GM12891 (cell line): Measurements from ENCODE around the gene PLEKHA8. TPM values are rescaled to one million over a fixed set of nuclear protein-coding genes. Genes with fewer than 3 reads are reported as not detected.

Experiments
- DNase-seq: peaks from one replicate; pipeline ENCODE4 v3.0.0; 2011; ENCODE audit warnings: low spot score; ENCODE audit not compliant: insufficient read length
- FAIRE-seq: peaks from 2 replicates; lab custom pipeline; 2011; peaks lifted over from hg19 to GRCh38; lab: Jason Lieb, UNC
- PAX5 ChIP-seq: IDR thresholded peaks from 2 replicates; pipeline ENCODE4 v1.6.1; 2011; ENCODE audit warnings: low read length, moderate library complexity, mild to moderate bottlenecking; ENCODE audit not compliant: insufficient read depth, severe bottlenecking
- POLR2A ChIP-seq: IDR thresholded peaks from 2 replicates; pipeline ENCODE4 v1.6.1; 2011; ENCODE audit warnings: low read depth, low read length, control low read depth
- POLR2AphosphoS5 ChIP-seq: IDR thresholded peaks from 2 replicates; pipeline ENCODE4 v1.6.1; 2011; ENCODE audit warnings: low read depth, low read length, control low read depth
- POU2F2 ChIP-seq: IDR thresholded peaks from 2 replicates; pipeline ENCODE4 v1.6.1; 2011; ENCODE audit warnings: low read depth, mild to moderate bottlenecking, control low read depth, low read length, moderate library complexity
- SPI1 ChIP-seq: IDR thresholded peaks from 2 replicates; pipeline ENCODE4 v1.6.1; 2011; ENCODE audit warnings: low read depth, low read length, control low read depth
- TAF1 ChIP-seq: IDR thresholded peaks from 2 replicates; pipeline ENCODE4 v1.6.1; 2011; ENCODE audit warnings: low read depth, low read length, control low read depth
- polyA plus RNA-seq: library from polyadenylated mRNA; unstranded; fragments of >200 nt; gene quantifications from one replicate; pipeline ENCODE4 v1.2.1, GENCODE V29; 2012; ENCODE audit warnings: low read depth, missing spikeins, inconsistent platforms; ENCODE audit not compliant: missing spikeins

PLEKHA8 gene, protein sequence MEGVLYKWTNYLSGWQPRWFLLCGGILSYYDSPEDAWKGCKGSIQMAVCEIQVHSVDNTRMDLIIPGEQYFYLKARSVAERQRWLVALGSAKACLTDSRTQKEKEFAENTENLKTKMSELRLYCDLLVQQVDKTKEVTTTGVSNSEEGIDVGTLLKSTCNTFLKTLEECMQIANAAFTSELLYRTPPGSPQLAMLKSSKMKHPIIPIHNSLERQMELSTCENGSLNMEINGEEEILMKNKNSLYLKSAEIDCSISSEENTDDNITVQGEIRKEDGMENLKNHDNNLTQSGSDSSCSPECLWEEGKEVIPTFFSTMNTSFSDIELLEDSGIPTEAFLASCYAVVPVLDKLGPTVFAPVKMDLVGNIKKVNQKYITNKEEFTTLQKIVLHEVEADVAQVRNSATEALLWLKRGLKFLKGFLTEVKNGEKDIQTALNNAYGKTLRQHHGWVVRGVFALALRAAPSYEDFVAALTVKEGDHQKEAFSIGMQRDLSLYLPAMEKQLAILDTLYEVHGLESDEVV
- polyA plus RNA-seq = 2.5 TPM

GRCh38 chr7:30028216-30028748 lies at the start of gene PLEKHA8:
Gene PLEKHA8, plus strand, starts transcription at chr7:30028412. Its CDS starts 351 bp downstream, at chr7:30028763.
- TF ChIP-seq TAF1 (peak; percentile 53; the same call in 1 of the 2 replicates), PAX5 (peak; percentile 46), POLR2AphosphoS5 (no peak), POU2F2 (peak; percentile 82; the same call in 1 of the 2 replicates), SPI1 (no peak), POLR2A (no peak; the same call in 1 of the 2 replicates)
- DNase-seq (peak; percentile 59), FAIRE-seq (peak; percentile 85)

DNA sequence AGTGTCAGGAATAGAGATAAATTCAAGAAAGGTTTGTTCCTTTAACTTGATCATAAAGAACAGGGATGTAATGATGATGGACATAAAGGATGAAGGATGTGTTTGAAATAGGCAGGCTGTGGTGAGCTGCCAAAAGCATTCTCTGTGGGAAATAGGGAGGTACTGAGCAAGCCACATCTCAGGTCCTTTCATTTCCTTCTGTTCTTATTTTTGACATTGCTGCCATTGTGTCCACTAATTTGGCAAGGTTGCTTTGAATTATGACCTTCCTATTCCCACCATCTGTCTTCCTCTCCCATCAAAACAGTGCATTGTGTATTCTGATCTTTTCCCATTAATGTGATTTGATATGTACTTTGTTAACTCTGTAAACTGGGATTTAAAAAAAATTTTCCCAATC lies 48.1 kb upstream of the PLEKHA8 start:
- DNase-seq (no peak), FAIRE-seq (no peak)
- no peak for TF ChIP-seq SPI1
- no peak for TF ChIP-seq POLR2A
- TF ChIP-seq POU2F2 = no peak
- no peak for TF ChIP-seq TAF1
- TF ChIP-seq PAX5 = no peak
- no peak for TF ChIP-seq POLR2AphosphoS5

DNA sequence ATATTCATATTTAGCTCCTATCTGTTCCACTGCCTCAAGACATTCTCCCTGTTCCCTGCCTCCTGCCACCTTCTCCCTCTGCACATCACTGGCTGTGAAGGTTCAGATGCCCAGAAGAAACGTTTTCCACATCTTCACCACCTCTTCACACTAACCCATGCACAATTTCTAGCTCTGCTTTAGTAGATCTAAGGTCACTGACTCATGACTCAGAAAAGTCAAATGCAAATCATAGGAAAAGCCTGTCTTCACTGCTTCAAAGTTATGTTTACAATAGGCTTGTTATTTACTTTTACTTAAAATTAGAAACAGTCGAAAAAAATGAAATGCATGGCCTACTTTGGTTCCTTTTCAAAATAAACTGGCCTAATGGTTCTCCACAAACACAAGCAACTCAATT lies 41.1 kb upstream of the PLEKHA8 start:
- no peak for DNase-seq
- no peak for TF ChIP-seq PAX5
- no peak for TF ChIP-seq POLR2AphosphoS5
- TF ChIP-seq TAF1 = no peak
- no peak for TF ChIP-seq POU2F2
- TF ChIP-seq POLR2A = no peak
- no peak for TF ChIP-seq SPI1
- no peak for FAIRE-seq

DNA sequence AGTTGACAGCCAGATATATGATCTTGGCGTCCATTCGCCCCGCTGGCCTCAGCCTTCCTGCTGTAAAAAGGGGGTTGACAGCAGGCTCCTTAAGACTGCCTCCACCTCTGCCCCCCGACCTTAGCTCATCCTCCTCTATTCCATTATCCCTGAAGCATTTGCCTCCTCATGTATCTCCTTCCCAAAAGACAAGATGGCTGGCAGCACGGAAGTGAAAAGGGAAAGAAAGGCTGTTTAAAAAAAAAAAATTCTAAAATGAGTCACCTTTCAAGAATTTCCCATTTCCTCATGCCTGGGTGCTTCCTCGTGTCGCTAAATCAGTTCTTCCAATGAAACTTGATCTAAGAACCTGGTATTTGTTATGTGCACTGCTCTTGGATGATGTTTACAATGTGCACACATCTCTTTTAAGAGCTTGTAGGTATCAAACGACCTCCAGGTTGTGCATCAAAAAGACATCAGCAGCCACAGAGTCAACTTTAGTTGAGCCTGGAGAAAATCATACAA lies 40.3 kb upstream of the PLEKHA8 start:
- TF ChIP-seq SPI1 = peak; percentile 65
- TF ChIP-seq POLR2A = no peak
- no peak for TF ChIP-seq PAX5
- no peak for TF ChIP-seq POLR2AphosphoS5
- TF ChIP-seq TAF1 = no peak
- no peak for TF ChIP-seq POU2F2
- DNase-seq (no peak), FAIRE-seq (no peak)

- FAIRE-seq = peak; percentile 90
- DNase-seq = peak; percentile 38
Observed at GRCh38 chr7:29988424-29989256, 39.6 kb upstream of the PLEKHA8 start.

DNA sequence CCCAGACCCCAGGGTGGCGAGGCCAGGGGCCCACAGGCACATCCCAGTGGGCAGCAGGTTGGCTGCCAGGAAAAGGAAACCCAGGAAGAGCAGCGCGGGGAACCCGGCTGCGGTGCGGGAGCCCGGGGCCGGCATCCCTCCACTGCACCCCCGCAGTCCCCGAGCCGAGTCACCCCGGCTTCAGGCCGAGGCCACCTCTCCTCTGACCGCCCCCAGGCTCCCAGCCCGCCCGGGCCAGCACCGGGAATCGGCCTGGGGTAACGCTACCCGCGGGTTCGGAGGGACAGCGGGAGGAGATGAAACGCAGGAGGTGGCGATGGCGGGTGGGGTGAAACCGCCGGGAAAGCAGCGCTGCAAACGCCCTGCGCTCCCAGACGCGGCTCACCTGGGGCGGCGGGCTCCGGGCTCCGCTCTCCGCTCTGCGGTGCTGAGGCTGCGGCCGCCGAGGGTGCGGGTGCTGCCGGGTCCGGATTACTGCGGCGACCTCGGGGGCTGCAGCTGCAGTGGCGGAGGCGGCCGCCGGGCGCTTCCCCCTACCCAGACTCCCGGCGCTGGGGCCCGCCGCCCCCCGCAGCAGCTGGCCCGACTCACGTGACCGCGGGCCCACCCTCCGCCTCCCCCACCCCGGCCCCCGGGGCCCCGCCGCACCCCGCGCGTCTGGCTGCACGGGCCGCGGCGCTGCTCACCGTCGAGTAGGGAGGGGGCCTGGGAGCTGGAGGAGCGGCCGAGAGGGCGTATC lies 38.8 kb upstream of the PLEKHA8 start, which contains the start of gene SCRN1:
Gene SCRN1 (minus strand): TSS at position 545 of the 739 bp plus-strand sequence. CDS start 20,734 bp downstream, outside the sequence.
- no peak for TF ChIP-seq PAX5
- TF ChIP-seq TAF1 = peak; percentile 24; the same call in 1 of the 2 replicates
- DNase-seq = peak; percentile 72
- peak; percentile 48 for FAIRE-seq

More at GRCh38 chr7:29988424-29989256, 39.6 kb upstream of the PLEKHA8 start:
- peak; percentile 65; the same call in 1 of the 2 replicates for TF ChIP-seq POLR2A
- TF ChIP-seq SPI1 = no peak
- peak; percentile 93 for TF ChIP-seq POU2F2
- TF ChIP-seq POLR2AphosphoS5 = no peak; the same call in 1 of the 2 replicates
- no peak for TF ChIP-seq PAX5
- peak; percentile 55; the same call in 1 of the 2 replicates for TF ChIP-seq TAF1

DNA sequence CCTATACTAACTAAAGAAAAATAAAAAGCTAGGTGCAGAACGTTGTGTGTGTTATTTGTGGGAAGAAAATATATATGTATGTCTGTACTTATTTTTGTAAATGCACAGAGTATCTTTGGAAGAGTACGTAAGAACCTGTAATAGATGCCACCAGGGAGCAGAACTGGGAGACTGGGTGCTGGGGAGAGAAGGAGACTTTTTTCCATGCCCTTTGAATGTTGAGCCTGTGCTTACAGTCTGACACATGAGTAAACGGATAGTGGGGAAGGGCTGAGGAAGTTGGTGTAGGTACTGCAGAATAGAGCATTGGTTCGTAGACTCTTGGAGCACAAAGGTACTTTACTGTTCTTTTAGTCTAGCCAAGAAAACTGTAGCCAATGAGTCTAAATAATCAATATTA lies 37.3 kb upstream of the PLEKHA8 start:
- DNase-seq = no peak
- TF ChIP-seq PAX5 (no peak), POLR2A (no peak), POU2F2 (no peak), TAF1 (no peak), POLR2AphosphoS5 (no peak), SPI1 (no peak)
- no peak for FAIRE-seq

DNA sequence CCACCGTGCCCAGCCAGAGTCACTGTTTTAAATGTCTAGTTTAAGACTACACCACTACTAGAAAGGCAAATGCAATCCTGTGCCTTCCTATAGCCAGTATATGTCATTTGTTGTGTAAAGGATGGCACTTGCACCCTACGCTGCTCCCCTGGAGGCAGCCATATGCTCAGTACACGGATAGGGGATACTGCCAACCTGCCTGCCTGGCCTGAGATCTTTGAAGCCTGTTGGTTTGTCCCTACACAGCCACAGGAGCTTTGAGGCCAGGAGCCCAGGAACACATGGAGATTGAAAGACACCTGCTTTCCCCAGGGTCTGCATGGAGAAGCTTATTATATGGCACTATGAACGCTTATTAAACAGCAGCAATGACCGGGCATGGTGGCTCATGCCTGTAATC lies 36.3 kb upstream of the PLEKHA8 start:
- no peak for DNase-seq
- no peak for TF ChIP-seq POU2F2
- TF ChIP-seq POLR2A = no peak
- no peak for TF ChIP-seq SPI1
- no peak for TF ChIP-seq POLR2AphosphoS5
- TF ChIP-seq PAX5 = no peak
- FAIRE-seq = no peak
